GM23338 (cell line): ENCODE results near the gene CPM. TPM values are rescaled to one million over a fixed set of nuclear protein-coding genes. Genes with fewer than 3 reads are reported as not detected.

ENCODE experiments used
- ATAC-seq: fragments of 200-7000 bp; cut with Tn5 transposase; 3 replicates; pipeline ENCODE4 v1.9.1; 2020
- DNase-seq: peaks from one replicate; pipeline ENCODE4 v3.0.0-alpha.2; 2015; ENCODE audit warnings: low spot score
- H2AFZ ChIP-seq: fragments of 200-600 bp; sonication (generic); 2 replicates; pipeline ENCODE4 v1.8.0; 2016; ENCODE audit warnings: antibody characterized with exemption, mild to moderate bottlenecking, moderate library complexity
- H3F3A ChIP-seq: fragments of 200-600 bp; sonication (generic); replicated peaks from 2 replicates; pipeline ENCODE4 v1.8.0; 2017; ENCODE audit warnings: antibody characterized with exemption, mixed run types, low read depth
- H3K27ac ChIP-seq: fragments of 200-600 bp; sonication (generic); 2 replicates; pipeline ENCODE4 v1.6.1; 2016; ENCODE audit warnings: low read depth
- H3K27me3 ChIP-seq: fragments of 200-600 bp; sonication (generic); 2 replicates; pipeline ENCODE4 v1.8.0; 2016; ENCODE audit warnings: mild to moderate bottlenecking, mixed run types, moderate library complexity; ENCODE audit not compliant: insufficient read depth
- H3K36me3 ChIP-seq: fragments of 200-600 bp; sonication (generic); 2 replicates; pipeline ENCODE4 v1.8.0; 2016; ENCODE audit warnings: mild to moderate bottlenecking; ENCODE audit not compliant: insufficient read depth
- H3K4me1 ChIP-seq: fragments of 200-600 bp; sonication (generic); 2 replicates; pipeline ENCODE4 v1.8.0; 2016; ENCODE audit warnings: mild to moderate bottlenecking, moderate library complexity; ENCODE audit not compliant: insufficient read depth
- H3K4me2 ChIP-seq: fragments of 200-600 bp; sonication (generic); 2 replicates; pipeline ENCODE4 v1.7.1; 2017; ENCODE audit warnings: mixed run types
- H3K4me3 ChIP-seq: fragments of 200-600 bp; sonication (generic); 2 replicates; pipeline ENCODE4 v1.6.1; 2016; ENCODE audit warnings: mixed run types
- H3K79me2 ChIP-seq: fragments of 200-600 bp; sonication (generic); replicated peaks from 2 replicates; pipeline ENCODE4 v1.8.0; 2017; ENCODE audit warnings: mild to moderate bottlenecking; ENCODE audit not compliant: insufficient read depth
- H3K9me2 ChIP-seq: fragments of 200-600 bp; sonication (generic); 2 replicates; pipeline ENCODE4 v1.8.0; 2017; ENCODE audit not compliant: insufficient read depth
- H4K20me1 ChIP-seq: fragments of 200-600 bp; sonication (generic); replicated peaks from 2 replicates; pipeline ENCODE4 v1.8.0; 2017; ENCODE audit warnings: mild to moderate bottlenecking; ENCODE audit not compliant: insufficient read depth
- H3K27ac Mint-ChIP-seq: 2 replicates; pipeline ENCODE4 v1.8.0; 2020; ENCODE audit warnings: inconsistent platforms, mild to moderate bottlenecking, moderate library complexity, mixed read lengths
- H3K27me3 Mint-ChIP-seq: 3 replicates; pipeline ENCODE4 v1.8.0; 2022; ENCODE audit warnings: low read depth, mild to moderate bottlenecking, moderate library complexity, mixed read lengths, inconsistent platforms; ENCODE audit not compliant: insufficient read depth, poor library complexity
- H3K36me3 Mint-ChIP-seq: 3 replicates; pipeline ENCODE4 v1.8.0; 2021; ENCODE audit warnings: low read depth, mild to moderate bottlenecking, inconsistent platforms, moderate library complexity, mixed read lengths
- H3K4me1 Mint-ChIP-seq: 3 replicates; pipeline ENCODE4 v1.8.0; 2020; ENCODE audit warnings: mild to moderate bottlenecking, inconsistent platforms, mixed read lengths
- H3K4me3 Mint-ChIP-seq: 3 replicates; pipeline ENCODE4 v1.8.0; 2021; ENCODE audit warnings: moderate library complexity, mild to moderate bottlenecking, inconsistent platforms, mixed read lengths
- H3K9me3 Mint-ChIP-seq: 3 replicates; pipeline ENCODE4 v1.8.0; 2020; ENCODE audit warnings: moderate library complexity, mild to moderate bottlenecking, inconsistent platforms, mixed read lengths
- CREB1 ChIP-seq: fragments of 250-450 bp; sonication (Bioruptor Pico); IDR thresholded peaks from 2 replicates; pipeline ENCODE4 v1.5.0; 2020; ENCODE audit warnings: low read depth, mild to moderate bottlenecking, moderate library complexity
- ETS1 ChIP-seq: IDR thresholded peaks from 2 replicates; pipeline ENCODE4 v1.6.1; 2016; ENCODE audit warnings: antibody characterized with exemption
- EZH2 ChIP-seq: fragments of 200-600 bp; sonication (generic); IDR thresholded peaks from one replicate; pipeline ENCODE4 v1.8.0; 2017; ENCODE audit warnings: antibody characterized with exemption, mild to moderate bottlenecking, low read depth; ENCODE audit not compliant: unreplicated experiment
- EZH2phosphoT487 ChIP-seq: fragments of 200-600 bp; sonication (generic); IDR thresholded peaks from one replicate; pipeline ENCODE4 v1.8.1; 2018; ENCODE audit warnings: antibody characterized with exemption; ENCODE audit not compliant: unreplicated experiment
- JUNB ChIP-seq: IDR thresholded peaks from one replicate; pipeline ENCODE4 v1.6.1; 2016; ENCODE audit warnings: antibody characterized with exemption; ENCODE audit not compliant: unreplicated experiment
- NANOG ChIP-seq: IDR thresholded peaks from 2 replicates; pipeline ENCODE4 v1.6.1; 2016; ENCODE audit warnings: antibody characterized with exemption, borderline replicate concordance
- POLR2AphosphoS5 ChIP-seq: IDR thresholded peaks from 2 replicates; pipeline ENCODE4 v1.6.1; 2016; ENCODE audit warnings: antibody characterized with exemption, low read depth
- STAT1 ChIP-seq: IDR thresholded peaks from one replicate; pipeline ENCODE4 v1.6.1; 2016; ENCODE audit warnings: antibody characterized with exemption; ENCODE audit not compliant: unreplicated experiment
- ZNF114 ChIP-seq: fragments of 250-450 bp; sonication (Bioruptor Pico); IDR thresholded peaks from 2 replicates; pipeline ENCODE4 v1.5.0; 2020; ENCODE audit warnings: mild to moderate bottlenecking, moderate library complexity
- polyA plus RNA-seq: library from polyadenylated mRNA; unstranded; fragments of >200 nt; fragmentation: Nextera tagmentation; extraction: Ambion mirVana; gene quantifications from 2 replicates; pipeline ENCODE4 v1.2.1, GENCODE V29; 2016
- total RNA-seq: library from RNA; depleted of rRNA; stranded (reverse); fragments of >200 nt; shearing (Covaris generic); gene quantifications from 2 replicates; pipeline ENCODE4 v1.2.3, GENCODE V29; 2014
- TF ChIP-seq, protein P1 (sequence below), 2 experiments: fragments of 200-600 bp in 1 of 2; sonication (generic) in 1 of 2; conservative IDR thresholded peaks; 2 replicates each; pipeline versions ENCODE4 v1.5.1 to v1.6.1; 2016 to 2017; ENCODE audit warnings: antibody characterized with exemption in 2 of 2, low read depth in 2 of 2, mild to moderate bottlenecking in 2 of 2, moderate library complexity in 1 of 2
- TF ChIP-seq, protein P2 (sequence below): fragments of 250-450 bp; sonication (Bioruptor Pico); IDR thresholded peaks from 2 replicates; pipeline ENCODE4 v1.5.0; 2020; ENCODE audit warnings: mild to moderate bottlenecking, moderate library complexity

Gene CPM
- total and polyA plus RNA-seq, 2 experiments from 2014 or later: 0.37 to 5.8 TPM

GRCh38 chr12:68945255-68945654 is 12.3 kb upstream of the CPM start (continued):
- TF ChIP-seq, protein P1, sequence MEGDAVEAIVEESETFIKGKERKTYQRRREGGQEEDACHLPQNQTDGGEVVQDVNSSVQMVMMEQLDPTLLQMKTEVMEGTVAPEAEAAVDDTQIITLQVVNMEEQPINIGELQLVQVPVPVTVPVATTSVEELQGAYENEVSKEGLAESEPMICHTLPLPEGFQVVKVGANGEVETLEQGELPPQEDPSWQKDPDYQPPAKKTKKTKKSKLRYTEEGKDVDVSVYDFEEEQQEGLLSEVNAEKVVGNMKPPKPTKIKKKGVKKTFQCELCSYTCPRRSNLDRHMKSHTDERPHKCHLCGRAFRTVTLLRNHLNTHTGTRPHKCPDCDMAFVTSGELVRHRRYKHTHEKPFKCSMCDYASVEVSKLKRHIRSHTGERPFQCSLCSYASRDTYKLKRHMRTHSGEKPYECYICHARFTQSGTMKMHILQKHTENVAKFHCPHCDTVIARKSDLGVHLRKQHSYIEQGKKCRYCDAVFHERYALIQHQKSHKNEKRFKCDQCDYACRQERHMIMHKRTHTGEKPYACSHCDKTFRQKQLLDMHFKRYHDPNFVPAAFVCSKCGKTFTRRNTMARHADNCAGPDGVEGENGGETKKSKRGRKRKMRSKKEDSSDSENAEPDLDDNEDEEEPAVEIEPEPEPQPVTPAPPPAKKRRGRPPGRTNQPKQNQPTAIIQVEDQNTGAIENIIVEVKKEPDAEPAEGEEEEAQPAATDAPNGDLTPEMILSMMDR (conservative IDR thresholded peaks at IDR 0.05; ENCODE audit: low read depth in 2 of 2): no peak
- TF ChIP-seq, protein P2, sequence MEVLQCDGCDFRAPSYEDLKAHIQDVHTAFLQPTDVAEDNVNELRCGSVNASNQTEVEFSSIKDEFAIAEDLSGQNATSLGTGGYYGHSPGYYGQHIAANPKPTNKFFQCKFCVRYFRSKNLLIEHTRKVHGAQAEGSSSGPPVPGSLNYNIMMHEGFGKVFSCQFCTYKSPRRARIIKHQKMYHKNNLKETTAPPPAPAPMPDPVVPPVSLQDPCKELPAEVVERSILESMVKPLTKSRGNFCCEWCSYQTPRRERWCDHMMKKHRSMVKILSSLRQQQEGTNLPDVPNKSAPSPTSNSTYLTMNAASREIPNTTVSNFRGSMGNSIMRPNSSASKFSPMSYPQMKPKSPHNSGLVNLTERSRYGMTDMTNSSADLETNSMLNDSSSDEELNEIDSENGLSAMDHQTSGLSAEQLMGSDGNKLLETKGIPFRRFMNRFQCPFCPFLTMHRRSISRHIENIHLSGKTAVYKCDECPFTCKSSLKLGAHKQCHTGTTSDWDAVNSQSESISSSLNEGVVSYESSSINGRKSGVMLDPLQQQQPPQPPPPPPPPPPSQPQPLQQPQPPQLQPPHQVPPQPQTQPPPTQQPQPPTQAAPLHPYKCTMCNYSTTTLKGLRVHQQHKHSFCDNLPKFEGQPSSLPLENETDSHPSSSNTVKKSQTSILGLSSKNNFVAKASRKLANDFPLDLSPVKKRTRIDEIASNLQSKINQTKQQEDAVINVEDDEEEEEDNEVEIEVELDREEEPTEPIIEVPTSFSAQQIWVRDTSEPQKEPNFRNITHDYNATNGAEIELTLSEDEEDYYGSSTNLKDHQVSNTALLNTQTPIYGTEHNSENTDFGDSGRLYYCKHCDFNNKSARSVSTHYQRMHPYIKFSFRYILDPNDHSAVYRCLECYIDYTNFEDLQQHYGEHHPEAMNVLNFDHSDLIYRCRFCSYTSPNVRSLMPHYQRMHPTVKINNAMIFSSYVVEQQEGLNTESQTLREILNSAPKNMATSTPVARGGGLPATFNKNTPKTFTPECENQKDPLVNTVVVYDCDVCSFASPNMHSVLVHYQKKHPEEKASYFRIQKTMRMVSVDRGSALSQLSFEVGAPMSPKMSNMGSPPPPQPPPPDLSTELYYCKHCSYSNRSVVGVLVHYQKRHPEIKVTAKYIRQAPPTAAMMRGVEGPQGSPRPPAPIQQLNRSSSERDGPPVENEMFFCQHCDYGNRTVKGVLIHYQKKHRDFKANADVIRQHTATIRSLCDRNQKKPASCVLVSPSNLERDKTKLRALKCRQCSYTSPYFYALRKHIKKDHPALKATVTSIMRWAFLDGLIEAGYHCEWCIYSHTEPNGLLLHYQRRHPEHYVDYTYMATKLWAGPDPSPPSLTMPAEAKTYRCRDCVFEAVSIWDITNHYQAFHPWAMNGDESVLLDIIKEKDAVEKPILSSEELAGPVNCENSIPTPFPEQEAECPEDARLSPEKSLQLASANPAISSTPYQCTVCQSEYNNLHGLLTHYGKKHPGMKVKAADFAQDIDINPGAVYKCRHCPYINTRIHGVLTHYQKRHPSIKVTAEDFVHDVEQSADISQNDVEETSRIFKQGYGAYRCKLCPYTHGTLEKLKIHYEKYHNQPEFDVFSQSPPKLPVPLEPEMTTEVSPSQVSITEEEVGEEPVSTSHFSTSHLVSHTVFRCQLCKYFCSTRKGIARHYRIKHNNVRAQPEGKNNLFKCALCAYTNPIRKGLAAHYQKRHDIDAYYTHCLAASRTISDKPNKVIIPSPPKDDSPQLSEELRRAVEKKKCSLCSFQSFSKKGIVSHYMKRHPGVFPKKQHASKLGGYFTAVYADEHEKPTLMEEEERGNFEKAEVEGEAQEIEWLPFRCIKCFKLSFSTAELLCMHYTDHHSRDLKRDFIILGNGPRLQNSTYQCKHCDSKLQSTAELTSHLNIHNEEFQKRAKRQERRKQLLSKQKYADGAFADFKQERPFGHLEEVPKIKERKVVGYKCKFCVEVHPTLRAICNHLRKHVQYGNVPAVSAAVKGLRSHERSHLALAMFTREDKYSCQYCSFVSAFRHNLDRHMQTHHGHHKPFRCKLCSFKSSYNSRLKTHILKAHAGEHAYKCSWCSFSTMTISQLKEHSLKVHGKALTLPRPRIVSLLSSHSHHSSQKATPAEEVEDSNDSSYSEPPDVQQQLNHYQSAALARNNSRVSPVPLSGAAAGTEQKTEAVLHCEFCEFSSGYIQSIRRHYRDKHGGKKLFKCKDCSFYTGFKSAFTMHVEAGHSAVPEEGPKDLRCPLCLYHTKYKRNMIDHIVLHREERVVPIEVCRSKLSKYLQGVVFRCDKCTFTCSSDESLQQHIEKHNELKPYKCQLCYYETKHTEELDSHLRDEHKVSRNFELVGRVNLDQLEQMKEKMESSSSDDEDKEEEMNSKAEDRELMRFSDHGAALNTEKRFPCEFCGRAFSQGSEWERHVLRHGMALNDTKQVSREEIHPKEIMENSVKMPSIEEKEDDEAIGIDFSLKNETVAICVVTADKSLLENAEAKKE (CRISPR knock-in tag): no peak
- TF ChIP-seq EZH2 (no peak), EZH2phosphoT487 (no peak)

GRCh38 chr12:68944296-68945076 is 11.5 kb upstream of the CPM start:
- Mint-ChIP-seq H3K4me1 (no peaks in the 10 kb centered on the region), H3K27ac (no peak overlapping the region), H3K4me3 (no peak overlapping the region), H3K36me3 (no peaks in the 10 kb centered on the region), H3K27me3 (peaks cover 5% of the 10 kb centered on the region), H3K9me3 (no peaks in the 10 kb centered on the region)
- Histone ChIP-seq H3K4me1 (no peaks in the 10 kb centered on the region), H3K4me3 (no peak overlapping the region), H2AFZ (peak overlapping the region; percentile 54), H3K36me3 (no peaks in the 10 kb centered on the region), H3K27ac (no peak overlapping the region), H3K4me2 (no peak overlapping the region), H3K27me3 (no peaks in the 10 kb centered on the region), H3F3A (no peaks in the 10 kb centered on the region), H3K9me2 (no peaks in the 10 kb centered on the region), H4K20me1 (no peaks in the 10 kb centered on the region), H3K79me2 (no peaks in the 10 kb centered on the region)
- ATAC-seq (no peak), DNase-seq (no peak)
- TF ChIP-seq POLR2AphosphoS5: no peak
- no peak for TF ChIP-seq CREB1 (CRISPR knock-in tag)
- no peak for TF ChIP-seq ZNF114
- no peak for TF ChIP-seq EZH2phosphoT487
- TF ChIP-seq STAT1: no peak
- TF ChIP-seq JUNB: no peak
- TF ChIP-seq ETS1: no peak
- TF ChIP-seq NANOG: no peak
- TF ChIP-seq EZH2: no peak
- TF ChIP-seq, protein P1 (conservative IDR thresholded peaks at IDR 0.05; ENCODE audit: low read depth in 2 of 2): no peak
